GM12878 (cell line): ENCODE data around the gene P2RX2. TPM values are rescaled to one million over a fixed set of nuclear protein-coding genes. Genes with fewer than 3 reads are reported as not detected.

Experiments
- ATAC-seq: fragments of 200-7000 bp; cut with Tn5 transposase; 3 replicates; pipeline ENCODE4 v1.9.1; 2020; ENCODE audit warnings: mild to moderate bottlenecking, moderate library complexity
- BruUV-seq: library from RNA; stranded (reverse); fragments of 400-500 nt; replicated peaks from 2 replicates; lab custom pipeline; 2021; lab: Mats Ljungman, UMichigan
- CTCF ChIA-PET: fragments of 300-600 bp; sonication (Branson Sonifier 250); formaldehyde crosslinking; extraction: SDS; loops from one replicate; lab custom pipeline; 2021; ENCODE audit warnings: inconsistent platforms; lab: Yijun Ruan, JAX
- POLR2A ChIA-PET: fragments of 350-600 bp; formaldehyde crosslinking; extraction: SDS; loops from one replicate; lab custom pipeline; 2021; ENCODE audit warnings: inconsistent platforms; lab: Charles Lee
- RAD21 ChIA-PET: fragments of 300-600 bp; sonication (Branson Sonifier 250); formaldehyde crosslinking; loops from one replicate; lab custom pipeline; 2023; ENCODE audit warnings: antibody characterized with exemption; ENCODE audit not compliant: unreplicated experiment; lab: Charles Lee
- SMC1A ChIA-PET: fragments of 300-600 bp; sonication (Branson Sonifier 250); formaldehyde crosslinking; loops from one replicate; lab custom pipeline; 2023; ENCODE audit not compliant: unreplicated experiment, uncharacterized antibody; lab: Charles Lee
- DNase-seq: peaks from one replicate; pipeline ENCODE4 v3.0.0-alpha.2; 2011; ENCODE audit warnings: low read depth, low spot score
- FAIRE-seq: peaks from 3 replicates; lab custom pipeline; 2011; peaks lifted over from hg19 to GRCh38; lab: Jason Lieb, UNC
- H2AFZ ChIP-seq: 2 replicates; pipeline ENCODE4 v1.6.0; 2011; ENCODE audit warnings: low read depth, low read length, control low read depth; ENCODE audit not compliant: control insufficient read depth
- H3K27ac ChIP-seq: 2 replicates; pipeline ENCODE4 v1.5.1; 2011; ENCODE audit warnings: control low read depth; ENCODE audit not compliant: control insufficient read depth, insufficient read depth
- H3K27me3 ChIP-seq, 2 experiments: replicated peaks in 1 of 2; 2 replicates each; pipeline versions ENCODE4 v1.6.0 to v1.6.1; 2011; ENCODE audit warnings: low read length in 1 of 2; ENCODE audit not compliant: control insufficient read depth in 2 of 2, insufficient read depth in 2 of 2
- H3K36me3 ChIP-seq, 2 experiments: 2 replicates each; pipeline ENCODE4 v1.5.1; 2011; ENCODE audit warnings: low read length in 1 of 2; ENCODE audit not compliant: control insufficient read depth in 2 of 2, insufficient read depth in 2 of 2
- H3K4me1 ChIP-seq: 2 replicates; pipeline ENCODE4 v1.6.1; 2011; ENCODE audit warnings: mild to moderate bottlenecking, low read length, moderate library complexity, mixed read lengths; ENCODE audit not compliant: control insufficient read depth, insufficient read depth
- H3K4me2 ChIP-seq: 2 replicates; pipeline ENCODE4 v1.6.0; 2011; ENCODE audit warnings: control low read depth; ENCODE audit not compliant: control insufficient read depth, insufficient read depth
- H3K4me3 ChIP-seq: fragments of 200-600 bp; sonication (generic); 2 replicates; pipeline ENCODE4 v1.5.1; 2016
- H3K79me2 ChIP-seq: 2 replicates; pipeline ENCODE4 v1.6.0; 2011; ENCODE audit warnings: low read length; ENCODE audit not compliant: control insufficient read depth, insufficient read depth
- H3K9ac ChIP-seq: 2 replicates; pipeline ENCODE4 v1.8.0; 2011; ENCODE audit warnings: low read length, control low read depth, mixed read lengths; ENCODE audit not compliant: control insufficient read depth, insufficient read depth
- H3K9me3 ChIP-seq: replicated peaks from 3 replicates; pipeline ENCODE4 v1.5.1; 2011; ENCODE audit warnings: mild to moderate bottlenecking, low read length; ENCODE audit not compliant: control insufficient read depth, insufficient read depth
- H4K20me1 ChIP-seq: 2 replicates; pipeline ENCODE4 v1.6.0; 2011; ENCODE audit not compliant: control insufficient read depth, insufficient read depth
- CUX1 ChIP-seq: IDR thresholded peaks from 2 replicates; pipeline ENCODE4 v1.6.1; 2012; ENCODE audit warnings: improper control_type of control experiment, low read depth, low read length; ENCODE audit not compliant: insufficient replicate concordance
- GATAD2B ChIP-seq: fragments of 450-650 bp; conservative IDR thresholded peaks from 2 replicates; pipeline ENCODE4 v1.6.1; 2017; ENCODE audit warnings: low read depth, mild to moderate bottlenecking, moderate library complexity
- MTA3 ChIP-seq: IDR thresholded peaks from 2 replicates; pipeline ENCODE4 v1.6.1; 2012; ENCODE audit warnings: low read length, inconsistent platforms, borderline replicate concordance
- NR2C1 ChIP-seq: fragments of 450-650 bp; IDR thresholded peaks from 2 replicates; pipeline ENCODE4 v1.6.1; 2017; ENCODE audit warnings: antibody characterized with exemption, mild to moderate bottlenecking, moderate library complexity
- PBX3 ChIP-seq: IDR thresholded peaks from 2 replicates; pipeline ENCODE4 v1.6.1; 2011; ENCODE audit warnings: mild to moderate bottlenecking, low read depth, low read length, moderate library complexity; ENCODE audit not compliant: insufficient replicate concordance
- POLR2A ChIP-seq: IDR thresholded peaks from 2 replicates; pipeline ENCODE4 v1.6.1; 2011; ENCODE audit warnings: low read depth, mild to moderate bottlenecking, low read length
- SMARCA5 ChIP-seq: fragments of 450-650 bp; IDR thresholded peaks from 2 replicates; pipeline ENCODE4 v1.6.1; 2017; ENCODE audit warnings: mild to moderate bottlenecking
- SMC3 ChIP-seq: IDR thresholded peaks from 2 replicates; pipeline ENCODE4 v1.6.1; 2011; ENCODE audit warnings: low read length, improper control_type of control experiment, borderline replicate concordance
- SUPT20H ChIP-seq: IDR thresholded peaks from 2 replicates; pipeline ENCODE4 v1.6.1; 2011; ENCODE audit warnings: low read depth, mild to moderate bottlenecking, low read length, moderate library complexity, borderline replicate concordance; ENCODE audit not compliant: control insufficient read depth
- SUZ12 ChIP-seq: fragments of 200-600 bp; sonication (generic); IDR thresholded peaks from one replicate; pipeline ENCODE4 v1.6.1; 2018; ENCODE audit warnings: antibody characterized with exemption, mild to moderate bottlenecking; ENCODE audit not compliant: unreplicated experiment
- YBX1 ChIP-seq: fragments of 450-650 bp; IDR thresholded peaks from 2 replicates; pipeline ENCODE4 v1.6.1; 2016; ENCODE audit warnings: antibody characterized with exemption
- WGBS: methylation state at CpG from one replicate; pipeline ENCODE4 v1.1.6; 2016; ENCODE audit warnings: low lambda C conversion rate; ENCODE audit not compliant: insufficient replicate concordance, insufficient coverage; ENCODE audit errors: missing lambda C conversion rate; 5-methylcytosine and 5-hydroxymethylcytosine counted together
- in situ Hi-C: fragments of 300-500 bp; cut with MboI; formaldehyde crosslinking; loops from 9 replicates; pipeline ENCODE4 v1.14.3; 2018; ENCODE audit warnings: mixed read lengths
- intact Hi-C: fragments of 100-400 bp; cut with micrococcal nuclease; formaldehyde crosslinking; loops from one replicate; pipeline ENCODE4 v1.14.2; 2022; ENCODE audit not compliant: unreplicated experiment
- polyA plus RNA-seq, 11 experiments: library from polyadenylated mRNA; depleted of rRNA in 4 of 11; unstranded in 6 of 11; stranded (reverse) in 5 of 11; fragments of >200 nt; fragmentation: Nextera tagmentation in 4 of 11; fragmentation: Illumina TruSeq in 1 of 11; extraction: Ambion mirVana in 4 of 11; extraction: Trizol in 1 of 11; gene quantifications; 1 replicate in 1 of 11; 2 replicates in 10 of 11; pipeline versions ENCODE4 v1.2.1 to v1.2.3, GENCODE V29; 2011 to 2016; ENCODE audit warnings: inconsistent platforms in 2 of 11, missing spikeins in 2 of 11, low read depth in 1 of 11
- total RNA-seq, 4 experiments: library from RNA; depleted of rRNA in 3 of 4; stranded (reverse); fragments of >200 nt in 3 of 4; fragmentation: Illumina TruSeq in 1 of 4; extraction: Trizol in 1 of 4; gene quantifications; 2 replicates each; pipeline versions ENCODE4 v1.2.1 to v1.2.3, GENCODE V29; 2013 to 2021
- TF ChIP-seq, protein P1 (sequence below), 3 experiments: IDR thresholded peaks in 2 of 3; conservative IDR thresholded peaks in 1 of 3; 2 replicates each; pipeline ENCODE4 v1.5.1; 2011; ENCODE audit warnings: low read depth in 3 of 3, low read length in 3 of 3, mild to moderate bottlenecking in 3 of 3, control low read depth in 2 of 3, moderate library complexity in 2 of 3, inconsistent platforms in 1 of 3, mixed read lengths in 1 of 3; ENCODE audit not compliant: control insufficient read depth in 2 of 3, insufficient read depth in 1 of 3; ENCODE audit errors: extremely low read depth in 1 of 3

Gene P2RX2
- total and polyA plus RNA-seq, 10 of the 15 experiments (the other 5 are each of a cell fraction or from before 2014, with no cell fraction given), result not detected

- no peak overlapping the region for H2AFZ ChIP-seq
- ATAC-seq, result peak; percentile 73
- no peaks in the 10 kb centered on the region for H4K20me1 ChIP-seq
- no peaks in the 10 kb centered on the region for H3K9me3 ChIP-seq
- BruUV-seq, result no TSS peak
- TF ChIP-seq SUZ12 (no peak), SUPT20H (no peak), YBX1 (no peak), CUX1 (no peak), GATAD2B (no peak), NR2C1 (no peak), MTA3 (no peak), POLR2A (no peak), SMARCA5 (no peak), SMC3 (peak; percentile 20; the same call in 1 of the 2 replicates), PBX3 (no peak)
- TF ChIP-seq, protein P1, sequence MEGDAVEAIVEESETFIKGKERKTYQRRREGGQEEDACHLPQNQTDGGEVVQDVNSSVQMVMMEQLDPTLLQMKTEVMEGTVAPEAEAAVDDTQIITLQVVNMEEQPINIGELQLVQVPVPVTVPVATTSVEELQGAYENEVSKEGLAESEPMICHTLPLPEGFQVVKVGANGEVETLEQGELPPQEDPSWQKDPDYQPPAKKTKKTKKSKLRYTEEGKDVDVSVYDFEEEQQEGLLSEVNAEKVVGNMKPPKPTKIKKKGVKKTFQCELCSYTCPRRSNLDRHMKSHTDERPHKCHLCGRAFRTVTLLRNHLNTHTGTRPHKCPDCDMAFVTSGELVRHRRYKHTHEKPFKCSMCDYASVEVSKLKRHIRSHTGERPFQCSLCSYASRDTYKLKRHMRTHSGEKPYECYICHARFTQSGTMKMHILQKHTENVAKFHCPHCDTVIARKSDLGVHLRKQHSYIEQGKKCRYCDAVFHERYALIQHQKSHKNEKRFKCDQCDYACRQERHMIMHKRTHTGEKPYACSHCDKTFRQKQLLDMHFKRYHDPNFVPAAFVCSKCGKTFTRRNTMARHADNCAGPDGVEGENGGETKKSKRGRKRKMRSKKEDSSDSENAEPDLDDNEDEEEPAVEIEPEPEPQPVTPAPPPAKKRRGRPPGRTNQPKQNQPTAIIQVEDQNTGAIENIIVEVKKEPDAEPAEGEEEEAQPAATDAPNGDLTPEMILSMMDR (IDR thresholded peaks at IDR 0.05 in 2 of 3, conservative IDR thresholded peaks at IDR 0.05 in 1 of 3; ENCODE audit: control insufficient read depth in 2 of 3, extremely low read depth in 1 of 3, insufficient read depth in 1 of 3, low read depth in 3 of 3, low read length in 3 of 3), result peak; percentile 51 to 76 (median 75)
- ChIA-PET RAD21 (no interaction called here), SMC1A (no interaction called here), CTCF (interaction anchor here (0.6 to 1.0 kb wide), 3 partner anchors 10 to 237 kb away, joined by 3 to 4 read pairs (median 3); no protein-coding TSS in a partner anchor), POLR2A (no interaction called here)
- no peak overlapping the region for H3K4me2 ChIP-seq
- no peak overlapping the region for H3K27ac ChIP-seq
- no peaks in the 10 kb centered on the region for H3K27me3 ChIP-seq
- intact Hi-C loops, result no loop called here
- no peaks in the 10 kb centered on the region; the same call in 1 of the 2 replicates for H3K4me1 ChIP-seq
- H3K4me3 ChIP-seq, result no peak overlapping the region
- no peaks in the 10 kb centered on the region for H3K79me2 ChIP-seq
- WGBS, result 88% methylated on average over 25 of the region's 25 CpGs
- peak; percentile 57 for FAIRE-seq
- peaks cover 24 to 57% of the 10 kb centered on the region in 2 experiments for H3K36me3 ChIP-seq
- H3K9ac ChIP-seq, result no peak overlapping the region
- DNase-seq, result no peak
- in situ Hi-C loops, result no loop called here
Measured at GRCh38 chr12:132638541-132639408, 20.2 kb downstream of the P2RX2 start.
